Activated CD4-positive, alpha-beta T cell treated with anti-CD3 and anti-CD28 coated beads, Interleukin-2, amount 50 U/mL, for 16 hours (primary cell): ENCODE measurements around the gene FAM107B.
A peak's percentile ranks its signal among the peaks of the same experiment; 100 is the strongest.

Source experiments
- DNase-seq: peaks from one replicate; pipeline ENCODE4 v3.0.0-alpha.2; 2020

Gene FAM107B

GRCh38 chr10:14549496-14549895, 225.2 kb downstream of the FAM107B start:
- DNase-seq: no peak

DNA sequence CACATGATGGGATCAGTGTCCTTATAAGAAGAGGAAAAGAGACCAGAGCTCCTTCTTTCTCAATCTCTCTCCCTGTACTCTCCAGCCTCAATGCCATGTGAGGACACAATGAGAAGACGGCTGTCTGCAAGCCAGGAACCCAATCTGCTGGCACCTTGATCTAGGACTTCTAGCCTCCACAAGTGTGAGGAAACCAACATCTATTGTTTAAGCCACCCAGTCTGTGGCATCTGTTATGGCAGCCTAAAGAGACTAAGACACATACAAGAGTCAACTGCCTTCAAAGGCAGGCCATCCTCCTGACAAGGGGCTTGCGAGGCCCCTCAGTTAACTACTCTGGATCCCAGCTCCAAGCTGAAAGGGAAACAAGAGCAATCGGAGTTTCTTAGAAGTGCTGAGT, 225.7 kb downstream of the FAM107B start:
- no peak for DNase-seq

DNA sequence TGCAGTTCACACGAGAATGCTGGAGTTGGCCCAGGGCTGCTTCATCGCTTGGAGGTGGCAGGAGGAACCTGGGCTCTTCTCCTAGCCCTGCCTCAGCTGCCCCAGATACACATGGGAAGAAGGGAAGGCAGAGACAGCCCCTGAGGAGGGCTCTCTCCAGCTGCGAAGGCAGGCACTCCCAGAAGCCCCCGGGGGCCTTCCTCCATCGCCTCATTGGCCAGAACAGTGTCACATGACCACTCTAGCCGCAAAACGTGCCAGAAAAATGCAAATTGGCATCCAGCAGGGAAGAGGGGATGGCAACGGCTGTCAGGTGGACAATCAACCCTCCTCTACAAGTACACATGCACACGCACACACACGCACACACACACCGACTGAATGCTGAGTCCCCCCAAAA, 226.2 kb downstream of the FAM107B start:
- no peak for DNase-seq

- no peak for DNase-seq
Measured at GRCh38 chr10:14547816-14548215, 226.9 kb downstream of the FAM107B start.

GRCh38 chr10:14545827-14546226, 228.9 kb downstream of the FAM107B start:
- no peak for DNase-seq

DNA sequence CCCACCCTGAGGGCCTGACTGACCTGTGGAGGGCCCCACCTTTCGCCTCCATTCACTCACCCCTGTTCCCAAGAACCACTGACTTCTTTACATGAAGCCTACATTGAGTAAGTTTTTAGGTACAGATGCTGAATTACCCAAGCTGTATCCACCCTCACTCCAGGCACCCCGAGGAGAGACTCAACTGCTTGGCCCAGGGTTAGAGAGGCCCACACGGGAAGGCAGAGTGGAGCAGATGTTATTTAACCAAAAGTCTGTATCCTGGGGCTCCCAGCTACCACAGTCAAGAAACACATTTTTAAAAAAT, 230.8 kb downstream of the FAM107B start:
- no peak for DNase-seq

- peak; percentile 47 for DNase-seq
Measured at GRCh38 chr10:14543046-14543903, 231.4 kb downstream of the FAM107B start.

DNA sequence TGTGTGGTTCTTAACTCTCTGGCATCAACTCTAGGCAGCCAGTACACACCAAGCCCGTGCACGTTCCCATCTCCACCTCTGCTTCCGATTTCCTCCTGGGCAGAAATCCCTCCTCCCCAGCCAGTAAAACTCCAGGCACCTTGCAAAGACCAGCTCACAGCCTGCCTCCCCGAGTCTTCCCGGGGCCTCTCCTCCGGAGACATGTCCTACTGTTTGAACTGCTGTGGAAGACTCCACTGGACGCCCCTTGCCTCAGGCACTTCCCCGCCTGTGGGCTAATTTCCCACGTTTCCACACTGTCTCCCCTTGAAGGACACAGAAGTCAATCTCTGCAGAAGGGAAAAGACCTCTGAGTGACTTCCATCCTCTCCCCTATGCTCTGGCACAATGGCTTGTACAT, 233.3 kb downstream of the FAM107B start:
- DNase-seq: no peak

GRCh38 chr10:14540611-14541010, 234.1 kb downstream of the FAM107B start:
- no peak for DNase-seq

DNA sequence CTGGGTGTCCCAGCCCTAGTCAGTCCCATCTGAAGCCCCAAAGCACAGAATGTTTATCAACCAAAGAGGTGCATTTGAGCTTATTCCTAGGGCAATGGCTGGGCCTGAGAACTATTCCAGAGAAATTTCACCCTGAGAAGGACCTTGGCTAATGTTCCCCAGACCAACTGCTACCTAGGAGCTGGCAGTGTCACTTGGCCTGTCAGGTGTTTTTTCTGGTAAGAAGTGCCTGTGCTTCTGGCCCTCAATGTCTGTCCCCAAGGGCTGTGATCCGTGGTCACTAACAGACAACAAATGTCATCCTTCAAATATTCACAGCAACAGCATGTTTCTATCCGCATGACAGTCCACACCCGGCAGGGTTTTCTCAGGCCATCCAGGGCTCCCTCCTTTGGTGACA, 234.6 kb downstream of the FAM107B start:
- DNase-seq: no peak

DNA sequence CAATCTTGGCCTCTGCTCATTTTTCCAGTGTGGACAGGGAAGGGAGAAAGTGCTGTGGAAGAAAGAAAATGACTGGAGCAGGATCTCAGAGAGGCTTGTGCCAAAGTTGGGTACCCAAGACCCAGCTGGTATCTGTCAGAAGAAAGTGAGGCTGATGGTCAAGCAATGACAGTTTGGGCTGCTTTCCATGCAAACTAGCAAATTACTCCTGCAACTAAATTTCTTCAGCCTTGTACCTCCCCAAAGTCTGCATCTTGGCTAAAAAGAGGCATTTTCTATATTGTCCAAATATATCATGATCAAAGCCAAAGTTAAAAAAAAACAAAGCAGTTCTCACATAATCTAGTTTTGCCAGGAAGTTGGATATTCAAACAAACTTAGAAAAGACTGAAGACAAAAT, 235.5 kb downstream of the FAM107B start:
- no peak for DNase-seq

DNA sequence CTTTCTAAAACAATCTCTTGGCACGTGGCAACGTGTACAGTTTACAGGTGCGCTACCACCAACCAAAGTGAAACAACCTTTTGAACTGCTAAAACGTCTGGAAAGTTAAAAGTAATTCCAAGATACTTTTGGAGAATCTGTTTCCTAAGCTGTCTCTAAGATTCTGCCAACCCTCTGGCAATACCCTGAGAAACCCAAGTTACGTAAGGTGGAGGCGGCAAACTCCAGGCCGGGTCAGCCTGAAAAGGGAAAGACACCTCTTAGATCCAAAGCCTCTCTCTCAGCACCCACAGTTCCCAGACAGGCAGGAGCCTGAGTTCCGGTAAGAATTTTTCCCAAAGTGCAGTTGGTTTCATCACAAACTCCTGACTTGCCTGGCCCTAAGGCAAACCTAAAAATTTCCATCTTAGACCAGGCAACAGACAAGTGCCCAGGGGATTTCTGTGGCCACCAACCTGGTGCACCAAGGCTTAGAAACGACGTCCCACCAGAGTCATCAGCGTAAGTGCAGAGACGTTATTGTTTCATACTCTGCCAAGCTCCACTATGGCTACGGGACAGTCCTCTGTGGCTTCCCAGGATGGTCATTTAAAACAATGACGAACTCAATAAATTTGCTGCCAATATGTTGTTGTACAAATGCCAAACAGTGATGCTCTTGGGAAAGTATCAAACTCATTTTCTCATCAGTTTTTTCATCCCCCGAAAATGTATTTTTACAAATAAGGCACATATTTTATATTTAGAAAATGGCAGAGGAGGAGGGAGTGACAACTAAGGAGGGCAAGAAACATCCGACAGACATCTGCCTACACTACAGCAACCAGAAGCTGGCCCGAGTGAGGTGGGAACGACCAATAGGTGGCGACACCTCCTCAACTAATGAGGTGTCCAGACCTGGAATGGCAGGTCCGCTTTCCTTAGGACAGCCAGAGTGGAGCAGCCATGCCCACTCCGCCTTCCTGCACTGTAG, 238.2 kb downstream of the FAM107B start:
- DNase-seq: no peak

- peak; percentile 32 for DNase-seq
Measured at GRCh38 chr10:14535457-14536130, 239.1 kb downstream of the FAM107B start.

- DNase-seq: no peak
Measured at GRCh38 chr10:14534152-14534551, 240.5 kb downstream of the FAM107B start.

DNA sequence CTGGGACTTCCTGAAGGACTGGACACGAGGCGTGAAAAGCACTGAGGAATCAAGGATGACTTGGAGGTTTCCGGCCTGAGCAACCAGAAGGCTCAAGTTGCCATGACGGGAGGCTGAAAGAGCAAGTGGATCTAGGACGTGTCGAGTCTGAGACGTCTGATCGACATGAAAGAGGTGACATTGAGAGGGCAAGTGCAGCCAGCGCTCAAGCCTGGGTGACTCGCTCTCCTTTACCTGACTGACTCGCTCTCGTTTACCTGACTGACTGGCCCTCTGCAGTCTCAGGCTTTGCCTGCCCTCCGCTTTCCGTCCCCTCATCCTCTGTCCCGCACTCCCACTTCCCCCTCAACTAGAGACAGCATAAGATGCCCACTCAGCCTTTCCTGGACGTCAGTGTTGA, 241.4 kb downstream of the FAM107B start:
- no peak for DNase-seq

- DNase-seq: no peak
Measured at GRCh38 chr10:14532473-14533251, 242.0 kb downstream of the FAM107B start.

DNA sequence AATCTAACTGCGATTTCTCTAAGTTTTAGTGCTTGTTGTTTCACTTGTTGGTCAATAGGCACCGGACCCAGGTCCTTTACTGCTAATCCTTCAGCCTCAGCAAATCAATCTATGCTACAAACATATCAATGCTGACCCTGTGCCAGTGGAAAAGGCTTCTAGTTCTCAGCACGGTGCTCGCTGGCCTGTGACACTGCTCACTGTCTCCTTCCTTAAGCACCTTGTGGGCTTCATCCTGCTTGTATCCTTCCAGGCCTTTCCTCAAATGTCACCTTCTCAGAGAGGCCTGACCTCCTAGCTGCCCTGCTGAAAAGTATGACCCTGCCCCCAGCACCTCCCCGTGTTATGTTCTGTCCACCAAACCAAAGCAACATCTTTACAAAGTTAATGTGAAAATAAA, 242.7 kb downstream of the FAM107B start:
- DNase-seq: no peak

DNA sequence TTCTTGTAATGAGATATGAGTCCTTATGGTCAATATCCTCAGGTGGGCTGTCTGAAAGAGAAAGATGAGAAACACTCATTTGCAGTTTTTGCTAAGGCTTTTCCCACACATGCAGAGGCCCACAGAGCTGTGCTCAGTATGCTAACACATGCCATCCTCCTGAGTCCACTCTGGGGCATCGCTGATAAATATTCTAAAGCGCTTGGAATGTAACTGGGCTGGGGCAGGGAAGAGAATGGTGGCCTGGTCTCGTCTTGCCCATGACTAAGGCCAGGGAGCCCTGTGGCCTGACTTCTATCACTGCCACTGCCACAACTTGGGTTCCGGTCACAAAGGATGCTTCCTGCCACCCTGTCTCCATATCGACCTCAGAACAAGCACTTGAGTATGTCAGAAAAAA, 244.2 kb downstream of the FAM107B start:
- no peak for DNase-seq

DNA sequence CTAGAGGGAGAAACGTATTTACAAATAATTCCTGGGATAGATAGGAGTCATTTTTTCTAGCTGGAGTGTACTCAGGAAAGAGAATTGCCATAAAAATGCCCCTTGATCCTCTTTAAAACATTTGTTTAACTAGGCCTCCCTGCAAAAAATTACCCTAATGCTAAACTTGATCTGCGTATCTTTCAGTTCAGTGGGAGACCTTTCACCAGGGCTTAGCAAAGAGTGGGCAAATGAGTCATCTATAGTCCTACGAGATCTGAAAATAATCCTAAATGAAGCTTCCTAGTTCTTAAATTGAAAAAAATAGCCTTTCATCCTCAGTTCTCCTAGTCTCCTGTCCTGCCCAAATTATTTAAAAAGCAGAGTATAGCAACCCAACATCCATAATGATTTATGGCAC, 245.3 kb downstream of the FAM107B start:
- DNase-seq: no peak

DNA sequence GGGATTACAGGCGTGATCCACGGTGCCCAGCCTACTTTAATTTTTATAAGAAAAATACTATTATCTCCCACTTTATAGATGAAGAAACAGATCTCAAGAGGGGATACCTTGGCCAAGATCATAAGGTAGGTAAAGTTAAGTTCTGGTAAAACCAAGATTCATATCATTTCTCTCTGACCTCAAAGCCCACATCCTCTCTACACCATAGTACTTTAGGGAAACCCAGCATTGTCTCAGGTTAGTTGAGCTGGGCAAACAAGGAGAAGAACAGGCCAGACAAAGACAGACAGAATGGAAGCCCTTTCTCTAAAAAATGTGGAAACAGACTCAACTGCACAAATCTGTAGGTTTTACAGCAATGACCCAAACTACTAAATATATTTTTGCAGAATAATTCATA, 246.2 kb downstream of the FAM107B start:
- peak; percentile 59 for DNase-seq

- no peak for DNase-seq
Measured at GRCh38 chr10:14527915-14528314, 246.8 kb downstream of the FAM107B start.

GRCh38 chr10:14527134-14527844, 247.4 kb downstream of the FAM107B start:
- DNase-seq: no peak
